ENCODE measurements around the gene EFHC2. TPM values are rescaled to one million over a fixed set of nuclear protein-coding genes. Genes with fewer than 3 reads are reported as not detected.

Gene EFHC2
- total and polyA plus RNA-seq, 2 of the 8 experiments (the other 6 are each of a cell fraction or from before 2014, with no cell fraction given), result 1.8 to 3.4 TPM

DNA sequence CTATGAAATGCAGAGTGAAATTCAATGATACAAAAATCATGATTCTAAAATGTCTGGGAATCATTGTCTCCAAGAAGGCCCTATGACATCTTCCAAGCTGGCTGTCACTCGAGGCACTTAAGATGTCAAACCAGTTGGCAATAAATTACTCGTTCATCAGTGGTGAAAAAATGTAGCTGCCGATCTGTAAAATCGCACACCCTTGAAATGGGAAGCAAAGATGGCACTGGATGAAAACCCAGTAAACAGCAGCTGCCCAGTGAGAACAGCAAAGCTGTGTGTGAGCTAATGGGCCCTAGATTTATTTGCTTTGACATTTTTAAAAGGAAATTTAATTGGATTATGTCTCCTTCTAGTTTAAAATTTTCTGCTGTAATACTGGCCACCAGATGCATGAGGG lies 188.3 kb downstream of the EFHC2 start:
- Histone ChIP-seq H3K9ac (replicated peaks in 1 of 4; ENCODE audit: extremely low read depth in 1 of 4, low read depth in 3 of 4, low read length in 3 of 4) (no peak overlapping the region), H3K4ac (replicated peaks; ENCODE audit: insufficient read length, low read depth, low read length) (no peak overlapping the region), H3K4me1 (replicated peaks in 1 of 4; ENCODE audit: control insufficient read depth in 3 of 4, insufficient read depth in 4 of 4, low read length in 3 of 4) (peaks cover 0 to 2% (median under 1%) of the 10 kb centered on the region in 4 experiments; a peak in 1 of 7 replicates), H3K79me2 (ENCODE audit: control insufficient read depth in 1 of 2, insufficient read depth in 2 of 2, low read length in 2 of 2) (no peaks in the 10 kb centered on the region), H2BK120ac (replicated peaks; ENCODE audit: low read depth, low read length) (no peak overlapping the region), H3K9me3 (ENCODE audit: insufficient read depth in 2 of 2, low read depth in 1 of 2, low read length in 1 of 2) (no peaks in the 10 kb centered on the region), H3K14ac (ENCODE audit: insufficient read length) (no peak overlapping the region), H4K5ac (ENCODE audit: insufficient read length, low read depth, low read length) (no peak overlapping the region), H3K23ac (ENCODE audit: insufficient read length) (no peak overlapping the region), H3K27ac (ENCODE audit: low read depth, low read length) (no peak overlapping the region), H3K4me3 (ENCODE audit: extremely low read depth in 1 of 4, insufficient read depth in 2 of 4, low read depth in 3 of 4, low read length in 4 of 4) (no peak overlapping the region), H3K56ac (replicated peaks; ENCODE audit: insufficient read length, low read depth, low read length) (no peak overlapping the region), H3K27me3 (replicated peaks in 1 of 4; ENCODE audit: control insufficient read depth in 3 of 4, extremely low read depth in 1 of 4, insufficient read depth in 3 of 4, low read length in 3 of 4) (no peaks in the 10 kb centered on the region), H3K79me1 (ENCODE audit: low read depth, low read length) (no peaks in the 10 kb centered on the region), H2BK5ac (ENCODE audit: low read depth, low read length) (no peak overlapping the region), H3K23me2 (ENCODE audit: low read depth, low read length) (no peaks in the 10 kb centered on the region), H2AFZ (ENCODE audit: low read length) (no peak overlapping the region), H4K8ac (ENCODE audit: extremely low read depth, insufficient read depth, low read length) (no peak overlapping the region), H2BK20ac (ENCODE audit: low read length) (no peak overlapping the region), H3K18ac (ENCODE audit: extremely low read depth, low read length) (no peak overlapping the region), H4K91ac (replicated peaks; ENCODE audit: insufficient read length, low read length) (no peak overlapping the region), H2BK12ac (ENCODE audit: low read depth, low read length) (no peak overlapping the region), H3K4me2 (ENCODE audit: insufficient read depth in 1 of 2, low read depth in 2 of 2, low read length in 2 of 2) (no peak overlapping the region), H4K20me1 (replicated peaks in 1 of 2; ENCODE audit: control insufficient read depth in 1 of 2, insufficient read depth in 2 of 2, low read length in 2 of 2) (no peaks in the 10 kb centered on the region), H3K36me3 (ENCODE audit: control insufficient read depth in 2 of 4, insufficient read depth in 4 of 4, low read length in 3 of 4) (no peaks in the 10 kb centered on the region), H2BK15ac (ENCODE audit: low read length) (no peak overlapping the region), H2AK5ac (ENCODE audit: low read depth, low read length) (no peak overlapping the region)
- DNase-seq (ENCODE audit: low read depth in 1 of 2, low spot score in 2 of 2), result no peak
- POLR2A ChIA-PET (ENCODE audit: partially characterized antibody), result no interaction called here
- no peak for FAIRE-seq
- CTCF ChIA-PET (ENCODE audit: partially characterized antibody), result no interaction called here
- TF ChIP-seq POU5F1 (IDR thresholded peaks at IDR 0.05; ENCODE audit: low read depth, low read length) (no peak), TAF7 (optimal IDR thresholded peaks at IDR 0.05; ENCODE audit: borderline replicate concordance, low read depth, low read length) (no peak), JUN (IDR thresholded peaks at IDR 0.05; ENCODE audit: low read depth, low read length) (no peak), CBX5 (IDR thresholded peaks at IDR 0.05; ENCODE audit: low read depth, low read length) (no peak), NRF1 (IDR thresholded peaks at IDR 0.05; ENCODE audit: low read depth, low read length) (no peak), YY1 (IDR thresholded peaks at IDR 0.05; ENCODE audit: low read depth, low read length) (no peak), BRCA1 (IDR thresholded peaks at IDR 0.05; ENCODE audit: low read depth, low read length) (no peak), GABPA (IDR thresholded peaks at IDR 0.05; ENCODE audit: borderline replicate concordance, insufficient read depth, low read length) (no peak), EP300 (IDR thresholded peaks at IDR 0.05; ENCODE audit: borderline replicate concordance in 1 of 2, low read depth in 2 of 2, low read length in 2 of 2) (no peak), BACH1 (IDR thresholded peaks at IDR 0.05; ENCODE audit: low read length) (no peak), SAP30 (IDR thresholded peaks at IDR 0.05; ENCODE audit: insufficient read depth, insufficient replicate concordance, low read length) (no peak), GTF2F1 (IDR thresholded peaks at IDR 0.05; ENCODE audit: borderline replicate concordance, low read depth, low read length) (no peak), RXRA (IDR thresholded peaks at IDR 0.05; ENCODE audit: insufficient read depth, low read depth, low read length) (no peak), EZH2 (IDR thresholded peaks at IDR 0.05; ENCODE audit: low read depth, low read length, severe bottlenecking) (no peak)
- TF ChIP-seq, protein P1, sequence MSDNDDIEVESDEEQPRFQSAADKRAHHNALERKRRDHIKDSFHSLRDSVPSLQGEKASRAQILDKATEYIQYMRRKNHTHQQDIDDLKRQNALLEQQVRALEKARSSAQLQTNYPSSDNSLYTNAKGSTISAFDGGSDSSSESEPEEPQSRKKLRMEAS (IDR thresholded peaks at IDR 0.05), result no peak
- 83% methylated on average over 4 of the region's 4 CpGs; no CpG with 5 or more reads in 1 of the 2 experiments for WGBS, 2 experiments (ENCODE audit: extremely low coverage in 1 of 2, insufficient coverage in 1 of 2, insufficient read length in 1 of 2, insufficient replicate concordance in 2 of 2, low coverage in 1 of 2, low lambda C conversion rate in 2 of 2, missing lambda C conversion rate in 1 of 2)
